HL-60 (cell line): ENCODE results near the gene WDR4.

Experiments used
- DNase-seq, 2 experiments: peaks; one replicate each; pipeline ENCODE4 v3.0.0-alpha.2; 2010 to 2020; ENCODE audit warnings: low read depth in 1 of 2, low spot score in 1 of 2
- H3K27ac ChIP-seq: fragments of 250-450 bp; sonication (Bioruptor Pico); replicated peaks from 2 replicates; pipeline ENCODE4 v1.5.1; 2020; ENCODE audit warnings: mild to moderate bottlenecking, moderate library complexity
- H3K27me3 ChIP-seq: fragments of 250-450 bp; sonication (Bioruptor Pico); 2 replicates; pipeline ENCODE4 v1.5.1; 2021; ENCODE audit warnings: mild to moderate bottlenecking, moderate library complexity; ENCODE audit not compliant: insufficient read depth, poor library complexity, severe bottlenecking
- H3K4me3 ChIP-seq: replicated peaks from 2 replicates; pipeline ENCODE4 v1.5.1; 2011; ENCODE audit warnings: mild to moderate bottlenecking, control low read depth, low read length; ENCODE audit not compliant: insufficient read depth
- CTCF ChIP-seq: IDR thresholded peaks from one replicate; pipeline ENCODE4 v1.5.1; 2011; ENCODE audit warnings: low read length, control low read depth, inconsistent platforms; ENCODE audit not compliant: insufficient read depth
- GABPA ChIP-seq: IDR thresholded peaks from 2 replicates; pipeline ENCODE4 v1.6.1; 2012; ENCODE audit warnings: low read depth
- POLR2AphosphoS5 ChIP-seq: IDR thresholded peaks from 2 replicates; pipeline ENCODE4 v1.6.1; 2012; ENCODE audit warnings: low read depth
- REST ChIP-seq: IDR thresholded peaks from 2 replicates; pipeline ENCODE4 v1.6.1; 2012; ENCODE audit warnings: low read depth; ENCODE audit not compliant: insufficient replicate concordance
- SPI1 ChIP-seq: IDR thresholded peaks from 2 replicates; pipeline ENCODE4 v1.6.1; 2012; ENCODE audit warnings: low read depth, mild to moderate bottlenecking, borderline replicate concordance

WDR4 gene

GRCh38 chr21:42892931-42893755 lies 13.8 kb upstream of the WDR4 start, which contains the start of gene NDUFV3:
TSS of gene NDUFV3 (plus strand) at chr21:42893309. CDS start at chr21:42893334, 25 bp downstream.
- peak; percentile 94 to 99 for DNase-seq
- peak; percentile 65 for TF ChIP-seq REST
- TF ChIP-seq SPI1, result no peak
- peak; percentile 31; the same call in 1 of the 2 replicates for TF ChIP-seq GABPA
- peak; percentile 91 for TF ChIP-seq POLR2AphosphoS5
- TF ChIP-seq CTCF, result no peak
- peak within 1 kb of the TSS; percentile 56 for H3K4me3 ChIP-seq
- H3K27ac ChIP-seq, result peak within 1 kb of the TSS; percentile 92
- no peaks in the 10 kb centered on the region for H3K27me3 ChIP-seq

- DNase-seq, result no peak
- TF ChIP-seq REST, result no peak
- TF ChIP-seq GABPA, result no peak
- TF ChIP-seq POLR2AphosphoS5, result no peak
- no peak for TF ChIP-seq SPI1
- no peak for TF ChIP-seq CTCF
- Histone ChIP-seq H3K27ac (peak overlapping the region; percentile 92), H3K27me3 (no peaks in the 10 kb centered on the region), H3K4me3 (peak overlapping the region; percentile 55)
Measured at GRCh38 chr21:42892582-42892930, 13.2 kb upstream of the WDR4 start.

- Histone ChIP-seq H3K27me3 (no peaks in the 10 kb centered on the region), H3K27ac (no peak overlapping the region), H3K4me3 (no peak overlapping the region)
- TF ChIP-seq POLR2AphosphoS5, result no peak
- TF ChIP-seq SPI1, result no peak
- no peak for TF ChIP-seq GABPA
- no peak for TF ChIP-seq CTCF
- no peak for TF ChIP-seq REST
- DNase-seq, result peak in 1 of 2 experiments; percentile 12
Measured at GRCh38 chr21:42887326-42887725, 8.0 kb upstream of the WDR4 start.
